Adrenal gland (tissue), 5 donors: ENCODE data around the gene ARFGEF2.

Experiments used
- CTCF ChIP-seq, 6 experiments: fragments of 450-650 bp in 4 of 6; fragments of 200-600 bp in 2 of 6; sonication (generic) in 1 of 6; IDR thresholded peaks; 1 replicate in 5 of 6; 2 replicates in 1 of 6; pipeline versions ENCODE4 v1.5.1 to v1.8.0; 2016 to 2021; ENCODE audit warnings: antibody characterized with exemption in 6 of 6, mild to moderate bottlenecking in 2 of 6, moderate library complexity in 1 of 6
- POLR2A ChIP-seq, 2 donors: fragments of 450-650 bp; IDR thresholded peaks; one replicate each; pipeline ENCODE4 v1.6.1; 2017; ENCODE audit warnings: antibody characterized with exemption in 2 of 2, mild to moderate bottlenecking in 2 of 2, moderate library complexity in 1 of 2
- donor health status: DM: no; HTN: no; CAD: no.

- no peak for TF ChIP-seq CTCF (IDR thresholded peaks at IDR 0.05)
- TF ChIP-seq POLR2A (IDR thresholded peaks at IDR 0.05): no peak
These were observed 20.0 kb downstream of the ARFGEF2 start for GRCh38 chr20:48941467-48941866.
